Measurements from ENCODE around the gene EYS.
"Not testable (repeated sequence)": the region's sequence is repeated elsewhere in the genome, so short reads cannot be mapped to it uniquely, and the experiment has no call there.

EYS gene

GRCh38 chr6:63765828-63766227 lies 1941.2 kb downstream of the EYS start:
- Mint-ChIP-seq H3K27me3 (ENCODE audit: low read depth, poor library complexity) (no peaks in the 10 kb centered on the region), H3K9me3 (peaks cover 14% of the 10 kb centered on the region), H3K4me1 (peaks cover 5% of the 10 kb centered on the region), H3K36me3 (ENCODE audit: low read depth) (no peaks in the 10 kb centered on the region), H3K4me3 (no peak overlapping the region), H3K27ac (no peak overlapping the region)
- TF ChIP-seq CTCF (IDR thresholded peaks at IDR 0.05): no peak
- no peak for DNase-seq

GRCh38 chr6:63764318-63764916 lies 1942.6 kb downstream of the EYS start:
- Mint-ChIP-seq H3K4me1 (peaks cover 5% of the 10 kb centered on the region), H3K27me3 (ENCODE audit: low read depth, poor library complexity) (no peaks in the 10 kb centered on the region)

GRCh38 chr6:63760199-63760598 lies 1946.8 kb downstream of the EYS start:
- DNase-seq: no peak
- H3K27ac Mint-ChIP-seq: no peak overlapping the region

More at GRCh38 chr6:63764318-63764916, 1942.6 kb downstream of the EYS start:
- Mint-ChIP-seq H3K4me3 (no peak overlapping the region), H3K9me3 (peaks cover 14% of the 10 kb centered on the region), H3K27ac (no peak overlapping the region), H3K36me3 (ENCODE audit: low read depth) (no peaks in the 10 kb centered on the region)
- DNase-seq: peak; percentile 3
- TF ChIP-seq CTCF (IDR thresholded peaks at IDR 0.05): peak; percentile 73

GRCh38 chr6:63759605-63760105 lies 1947.4 kb downstream of the EYS start:
- Mint-ChIP-seq H3K27me3 (ENCODE audit: low read depth, poor library complexity) (peaks cover 4% of the 10 kb centered on the region), H3K9me3 (peaks cover 29% of the 10 kb centered on the region), H3K36me3 (ENCODE audit: low read depth) (peaks cover 9% of the 10 kb centered on the region), H3K4me1 (peaks cover 5% of the 10 kb centered on the region), H3K27ac (no peak overlapping the region), H3K4me3 (no peak overlapping the region)
- no peak for DNase-seq
- TF ChIP-seq CTCF (IDR thresholded peaks at IDR 0.05): no peak

More at GRCh38 chr6:63760199-63760598, 1946.8 kb downstream of the EYS start:
- Mint-ChIP-seq H3K4me1 (peaks cover 5% of the 10 kb centered on the region), H3K27me3 (ENCODE audit: low read depth, poor library complexity) (peaks cover 4% of the 10 kb centered on the region), H3K4me3 (no peak overlapping the region), H3K9me3 (peaks cover 24% of the 10 kb centered on the region), H3K36me3 (ENCODE audit: low read depth) (peaks cover 9% of the 10 kb centered on the region)
- no peak for TF ChIP-seq CTCF (IDR thresholded peaks at IDR 0.05)

DNA sequence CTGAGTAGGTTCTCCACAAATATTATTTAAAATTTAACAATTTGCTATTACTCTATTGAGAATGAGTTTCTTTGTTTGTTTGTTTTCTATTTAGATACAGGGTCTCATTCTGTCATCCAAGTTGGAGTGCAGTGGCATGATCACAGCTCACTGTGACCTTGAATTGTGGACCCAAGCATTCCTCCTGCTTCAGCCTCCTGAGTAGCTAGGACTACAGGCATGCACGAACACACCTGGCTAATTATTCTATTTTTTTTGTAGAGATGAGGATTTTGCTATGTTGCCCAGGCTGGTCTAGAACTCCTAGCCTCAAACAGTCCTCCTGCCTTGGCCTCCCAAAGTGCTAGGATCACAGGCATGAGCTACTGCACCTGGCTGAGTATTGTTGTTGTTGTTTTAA lies 1949.2 kb downstream of the EYS start:
- no peak overlapping the region for H3K4me3 Mint-ChIP-seq
- peaks cover 29% of the 10 kb centered on the region for H3K9me3 Mint-ChIP-seq
- peaks cover 4% of the 10 kb centered on the region for H3K27me3 Mint-ChIP-seq (ENCODE audit: low read depth, poor library complexity)
- H3K4me1 Mint-ChIP-seq: no peaks in the 10 kb centered on the region
- DNase-seq: no peak
- no peak overlapping the region for H3K27ac Mint-ChIP-seq
- peaks cover 9% of the 10 kb centered on the region for H3K36me3 Mint-ChIP-seq (ENCODE audit: low read depth)
- no peak for TF ChIP-seq CTCF (IDR thresholded peaks at IDR 0.05)

DNA sequence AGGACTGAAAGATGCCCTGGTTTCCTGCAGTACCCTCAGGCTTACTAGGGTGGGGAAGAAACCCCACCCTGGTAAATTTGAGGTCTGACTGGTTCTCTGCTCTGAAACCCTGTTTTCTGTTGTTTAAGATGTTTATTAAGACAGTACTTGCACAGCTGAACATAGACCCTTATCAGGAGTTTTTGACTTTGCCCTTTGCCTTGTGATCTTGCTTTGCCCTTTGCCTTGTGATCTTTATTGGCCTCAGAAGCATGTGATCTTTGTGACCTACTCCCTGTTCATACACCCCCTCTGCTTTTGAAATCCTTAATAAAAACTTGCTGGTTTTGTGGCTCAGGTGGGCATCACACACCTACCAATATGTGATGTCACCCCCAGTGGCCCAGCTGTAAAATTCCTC lies 1949.8 kb downstream of the EYS start:
- not testable (repeated sequence) for H3K27me3 Mint-ChIP-seq (ENCODE audit: low read depth, poor library complexity); DNase-seq; H3K36me3 Mint-ChIP-seq (ENCODE audit: low read depth); H3K4me1 Mint-ChIP-seq; H3K4me3 Mint-ChIP-seq; H3K27ac Mint-ChIP-seq
- peaks cover 29% of the 10 kb centered on the region for H3K9me3 Mint-ChIP-seq
